Stomach (tissue), 4 donors: ENCODE measurements around the gene FAS.

Source experiments
- EP300 ChIP-seq: sonication (generic); formaldehyde crosslinking; IDR thresholded peaks from one replicate; pipeline ENCODE4 v1.6.1; 2017; ENCODE audit warnings: antibody characterized with exemption
- POLR2A ChIP-seq, 4 donors: fragments of 450-650 bp; IDR thresholded peaks; one replicate each; pipeline ENCODE4 v1.6.1; 2016; ENCODE audit warnings: antibody characterized with exemption in 4 of 4, control low read depth in 2 of 4, mild to moderate bottlenecking in 1 of 4, moderate library complexity in 1 of 4
- POLR2AphosphoS5 ChIP-seq, 3 donors: sonication (generic); formaldehyde crosslinking; IDR thresholded peaks; one replicate each; pipeline ENCODE4 v1.6.1; 2016; ENCODE audit warnings: antibody characterized with exemption in 3 of 3
- TF ChIP-seq, protein P1 (sequence below), 7 experiments: fragments of 450-650 bp in 4 of 7; fragments of 200-600 bp in 3 of 7; sonication (generic) in 3 of 7; IDR thresholded peaks; one replicate each; pipeline ENCODE4 v1.5.1; 2016 to 2019; ENCODE audit warnings: antibody characterized with exemption in 7 of 7, control low read depth in 2 of 7, mild to moderate bottlenecking in 1 of 7

DNA sequence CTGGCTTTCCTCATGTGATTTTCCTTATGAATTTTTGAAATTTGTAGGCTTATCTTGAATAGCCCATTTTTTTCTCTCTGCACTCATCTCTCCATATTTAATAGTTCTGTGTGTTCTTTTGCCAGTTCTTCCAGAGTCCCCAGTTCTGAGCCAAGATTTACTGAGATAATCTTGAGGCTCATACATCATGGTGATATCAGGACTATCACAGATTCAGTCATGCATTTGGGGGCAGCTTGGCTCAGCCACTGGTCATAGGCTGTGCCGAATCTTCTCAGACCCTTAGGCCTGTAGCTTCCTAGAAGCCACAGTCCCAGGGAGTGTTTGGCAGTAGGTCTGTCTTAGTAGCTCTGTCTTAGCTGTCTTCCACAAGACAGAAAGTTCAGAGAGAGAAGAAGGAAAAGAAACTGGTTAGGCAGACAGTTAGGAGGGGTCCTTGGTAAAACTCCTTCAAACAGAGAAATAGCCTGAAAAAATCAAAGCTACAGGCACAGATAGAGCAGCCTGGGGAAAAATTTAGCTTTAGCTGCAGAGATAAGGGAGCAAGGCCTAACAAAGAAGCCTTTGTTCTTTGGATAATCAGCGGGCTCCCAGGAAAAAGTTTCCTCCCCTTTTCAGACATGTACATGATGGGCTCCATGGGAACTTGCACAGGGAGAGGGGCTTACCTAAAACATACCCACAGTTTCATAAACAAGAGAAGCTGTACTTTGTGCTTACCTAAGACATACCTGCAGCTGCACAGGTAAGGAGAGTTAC lies 29.1 kb downstream of the FAS start:
- TF ChIP-seq, protein P1, sequence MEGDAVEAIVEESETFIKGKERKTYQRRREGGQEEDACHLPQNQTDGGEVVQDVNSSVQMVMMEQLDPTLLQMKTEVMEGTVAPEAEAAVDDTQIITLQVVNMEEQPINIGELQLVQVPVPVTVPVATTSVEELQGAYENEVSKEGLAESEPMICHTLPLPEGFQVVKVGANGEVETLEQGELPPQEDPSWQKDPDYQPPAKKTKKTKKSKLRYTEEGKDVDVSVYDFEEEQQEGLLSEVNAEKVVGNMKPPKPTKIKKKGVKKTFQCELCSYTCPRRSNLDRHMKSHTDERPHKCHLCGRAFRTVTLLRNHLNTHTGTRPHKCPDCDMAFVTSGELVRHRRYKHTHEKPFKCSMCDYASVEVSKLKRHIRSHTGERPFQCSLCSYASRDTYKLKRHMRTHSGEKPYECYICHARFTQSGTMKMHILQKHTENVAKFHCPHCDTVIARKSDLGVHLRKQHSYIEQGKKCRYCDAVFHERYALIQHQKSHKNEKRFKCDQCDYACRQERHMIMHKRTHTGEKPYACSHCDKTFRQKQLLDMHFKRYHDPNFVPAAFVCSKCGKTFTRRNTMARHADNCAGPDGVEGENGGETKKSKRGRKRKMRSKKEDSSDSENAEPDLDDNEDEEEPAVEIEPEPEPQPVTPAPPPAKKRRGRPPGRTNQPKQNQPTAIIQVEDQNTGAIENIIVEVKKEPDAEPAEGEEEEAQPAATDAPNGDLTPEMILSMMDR (IDR thresholded peaks at IDR 0.05), result no peak
- no peak for TF ChIP-seq POLR2A (IDR thresholded peaks at IDR 0.05)
- TF ChIP-seq POLR2AphosphoS5 (IDR thresholded peaks at IDR 0.05), result no peak
- TF ChIP-seq EP300, result no peak
